Adipocyte (in vitro differentiated cells): ENCODE data around the gene R3HDM1.
"Not testable (repeated sequence)": the region's sequence is repeated elsewhere in the genome, so short reads cannot be mapped to it uniquely, and the experiment has no call there.

Experiments used
- DNase-seq: peaks from one replicate; pipeline ENCODE4 v3.0.0-alpha.2; 2015; ENCODE audit warnings: low read depth
- H3K27me3 ChIP-seq: replicated peaks from 2 replicates; pipeline ENCODE4 v1.7.0; 2013; ENCODE audit warnings: mild to moderate bottlenecking, low read length, moderate library complexity; ENCODE audit not compliant: control insufficient read depth, insufficient read depth
- H3K36me3 ChIP-seq: 2 replicates; pipeline ENCODE4 v1.7.0; 2013; ENCODE audit warnings: low read length, mild to moderate bottlenecking, moderate library complexity; ENCODE audit not compliant: control insufficient read depth, insufficient read depth, severe bottlenecking
- H3K4me1 ChIP-seq: 2 replicates; pipeline ENCODE4 v1.7.0; 2013; ENCODE audit warnings: mild to moderate bottlenecking, low read length, moderate library complexity; ENCODE audit not compliant: control insufficient read depth, insufficient read depth
- H3K4me3 ChIP-seq: 2 replicates; pipeline ENCODE4 v1.7.0; 2013; ENCODE audit warnings: mild to moderate bottlenecking, low read length, moderate library complexity
- H3K9ac ChIP-seq: 2 replicates; pipeline ENCODE4 v1.7.0; 2013; ENCODE audit warnings: mild to moderate bottlenecking, low read length, moderate library complexity
- H3K9me3 ChIP-seq: 2 replicates; pipeline ENCODE4 v1.7.0; 2013; ENCODE audit warnings: mild to moderate bottlenecking, low read length, moderate library complexity; ENCODE audit not compliant: control insufficient read depth

R3HDM1 gene

GRCh38 chr2:135531231-135532197 is at the start of gene R3HDM1:
TSS of gene R3HDM1 (plus strand) at chr2:135531484. CDS start at chr2:135604846, 73,362 bp downstream.
- Histone ChIP-seq H3K27me3 (no peaks in the 10 kb centered on the region), H3K4me1 (peaks cover 9% of the 10 kb centered on the region), H3K4me3 (peak within 1 kb of the TSS; percentile 98), H3K9ac (peak within 1 kb of the TSS; percentile 90), H3K36me3 (no peaks in the 10 kb centered on the region), H3K9me3 (no peaks in the 10 kb centered on the region)
- DNase-seq = peak; percentile 100

GRCh38 chr2:135485441-135485840 is 45.8 kb upstream of the R3HDM1 start:
- DNase-seq = no peak
- Histone ChIP-seq H3K9ac (no peak overlapping the region), H3K36me3 (peaks cover 5% of the 10 kb centered on the region), H3K4me3 (no peak overlapping the region), H3K4me1 (no peaks in the 10 kb centered on the region), H3K9me3 (peaks cover 4% of the 10 kb centered on the region), H3K27me3 (no peaks in the 10 kb centered on the region)

- no peaks in the 10 kb centered on the region for H3K27me3 ChIP-seq
- DNase-seq = no peak
- H3K4me1 ChIP-seq = no peaks in the 10 kb centered on the region
- peaks cover 1% of the 10 kb centered on the region for H3K36me3 ChIP-seq
- H3K4me3 ChIP-seq = no peak overlapping the region
- H3K9me3 ChIP-seq = peaks cover 4% of the 10 kb centered on the region
- H3K9ac ChIP-seq = no peak overlapping the region
These were observed 40.9 kb upstream of the R3HDM1 start for GRCh38 chr2:135490376-135490775.

GRCh38 chr2:135494503-135494902 is 36.8 kb upstream of the R3HDM1 start:
- H3K9me3 ChIP-seq = peaks cover 8% of the 10 kb centered on the region
- no peaks in the 10 kb centered on the region for H3K4me1 ChIP-seq
- no peak overlapping the region for H3K9ac ChIP-seq
- H3K4me3 ChIP-seq = no peak overlapping the region
- no peaks in the 10 kb centered on the region for H3K36me3 ChIP-seq
- H3K27me3 ChIP-seq = no peaks in the 10 kb centered on the region
- peak; percentile 76 for DNase-seq

- no peaks in the 10 kb centered on the region for H3K4me1 ChIP-seq
- H3K9ac ChIP-seq = no peak overlapping the region
- no peaks in the 10 kb centered on the region for H3K27me3 ChIP-seq
- H3K36me3 ChIP-seq = no peaks in the 10 kb centered on the region
- peaks cover 8% of the 10 kb centered on the region for H3K9me3 ChIP-seq
- no peak overlapping the region for H3K4me3 ChIP-seq
- DNase-seq = no peak
These were observed 36.4 kb upstream of the R3HDM1 start for GRCh38 chr2:135494917-135495316.

GRCh38 chr2:135498588-135498987 is 32.7 kb upstream of the R3HDM1 start:
- H3K9ac ChIP-seq, H3K4me3 ChIP-seq, H3K27me3 ChIP-seq, H3K9me3 ChIP-seq, H3K4me1 ChIP-seq, H3K36me3 ChIP-seq, DNase-seq: not testable (repeated sequence)

- Histone ChIP-seq H3K4me3 (no peak overlapping the region), H3K36me3 (peaks cover 3% of the 10 kb centered on the region), H3K9me3 (no peaks in the 10 kb centered on the region), H3K27me3 (no peaks in the 10 kb centered on the region), H3K9ac (no peak overlapping the region), H3K4me1 (no peaks in the 10 kb centered on the region)
- DNase-seq = no peak
These were observed 26.5 kb upstream of the R3HDM1 start for GRCh38 chr2:135504811-135505210.

GRCh38 chr2:135510577-135510976 is 20.7 kb upstream of the R3HDM1 start:
- no peak overlapping the region for H3K9ac ChIP-seq
- H3K9me3 ChIP-seq = no peaks in the 10 kb centered on the region
- no peaks in the 10 kb centered on the region for H3K4me1 ChIP-seq
- H3K4me3 ChIP-seq = no peak overlapping the region
- no peaks in the 10 kb centered on the region for H3K36me3 ChIP-seq
- no peaks in the 10 kb centered on the region for H3K27me3 ChIP-seq
- DNase-seq = no peak

- H3K4me1 ChIP-seq = no peaks in the 10 kb centered on the region
- H3K27me3 ChIP-seq = no peaks in the 10 kb centered on the region
- H3K9me3 ChIP-seq = no peaks in the 10 kb centered on the region
- peak; percentile 36 for DNase-seq
- no peaks in the 10 kb centered on the region for H3K36me3 ChIP-seq
- no peak overlapping the region for H3K9ac ChIP-seq
- H3K4me3 ChIP-seq = no peak overlapping the region
These were observed 19.2 kb upstream of the R3HDM1 start for GRCh38 chr2:135512099-135512498.

- H3K4me1 ChIP-seq = no peaks in the 10 kb centered on the region
- no peak overlapping the region for H3K9ac ChIP-seq
- no peak overlapping the region for H3K4me3 ChIP-seq
- H3K36me3 ChIP-seq = no peaks in the 10 kb centered on the region
- H3K9me3 ChIP-seq = no peaks in the 10 kb centered on the region
- H3K27me3 ChIP-seq = no peaks in the 10 kb centered on the region
- DNase-seq = no peak
These were observed 5.5 kb upstream of the R3HDM1 start for GRCh38 chr2:135525786-135526185.

- Histone ChIP-seq H3K9me3 (no peaks in the 10 kb centered on the region), H3K36me3 (no peaks in the 10 kb centered on the region), H3K27me3 (no peaks in the 10 kb centered on the region), H3K4me1 (peaks cover 6% of the 10 kb centered on the region), H3K9ac (no peak overlapping the region), H3K4me3 (no peak overlapping the region)
- no peak for DNase-seq
These were observed 3.3 kb upstream of the R3HDM1 start for GRCh38 chr2:135528006-135528405.
